Adipose tissue (tissue), 3 donors: ENCODE data around the gene LYPLA2. TPM values are rescaled to one million over a fixed set of nuclear protein-coding genes. Genes with fewer than 3 reads are reported as not detected.
"Not testable (repeated sequence)": the region's sequence is repeated elsewhere in the genome, so short reads cannot be mapped to it uniquely, and the experiment has no call there.

ENCODE experiments used
- H3K27ac ChIP-seq: one replicate; pipeline ENCODE4 v1.5.1; 2013; ENCODE audit warnings: low read depth, low read length
- WGBS, 3 donors: extraction: QIAGEN DNeasy Blood & Tissue Kit; methylation state at CpG; one replicate each; pipeline ENCODE4 v1.1.7; 2013; 5-methylcytosine and 5-hydroxymethylcytosine counted together
- polyA plus RNA-seq, 3 donors: library from polyadenylated mRNA; stranded (reverse); fragments of 200-250 nt; gene quantifications; one replicate each; pipeline ENCODE4 v1.2.3, GENCODE V29; 2013
- donor health status: healthy with polysubstance abuse.
- donor health status: Bipolar disorder and iron deficiency.
- donor health status: healthy.

Gene LYPLA2
- polyA plus RNA-seq, 3 donors = 29.9 to 46.0 (median 41.2) TPM

DNA sequence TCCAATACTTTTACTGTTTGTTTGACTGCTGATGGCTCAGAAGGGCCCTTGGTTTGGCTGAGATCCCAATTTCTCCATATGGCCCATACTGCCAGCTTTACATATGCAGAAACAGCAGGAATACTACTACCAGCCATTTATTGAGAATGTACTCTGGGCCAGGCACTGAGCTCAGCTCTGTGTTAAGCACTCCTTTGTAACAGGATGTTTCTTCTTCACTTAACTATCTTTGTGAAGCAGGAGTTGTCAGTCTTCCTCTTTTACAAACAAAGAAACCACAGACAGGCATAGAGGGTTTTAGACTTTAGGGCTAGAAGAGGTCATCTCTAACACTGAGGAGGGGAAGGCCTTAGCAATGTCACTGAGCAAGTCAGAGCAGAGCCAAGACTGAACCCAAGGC, 26.0 kb downstream of the LYPLA2 start:
- H3K27ac ChIP-seq = no peak overlapping the region

GRCh38 chr1:23817633-23818032, 26.7 kb downstream of the LYPLA2 start:
- no peak overlapping the region for H3K27ac ChIP-seq
- 86 to 93% (median 89%) methylated on average over 3 of the region's 3 CpGs for WGBS, 3 donors

GRCh38 chr1:23823767-23824166, 32.8 kb downstream of the LYPLA2 start:
- 80 to 82% (median 81%) methylated on average over 7 of the region's 7 CpGs for WGBS, 3 donors
- H3K27ac ChIP-seq = no peak overlapping the region

- 0 to 4% (median 3%) methylated on average over 8 of the region's 8 CpGs for WGBS, 3 donors
- H3K27ac ChIP-seq = peak overlapping the region; percentile 57
These were observed 33.7 kb downstream of the LYPLA2 start for GRCh38 chr1:23824711-23825075.

GRCh38 chr1:23825076-23825761, 34.3 kb downstream of the LYPLA2 start, which contains the start of gene HMGCL:
HMGCL (minus strand) TSS chr1:23825429; CDS start chr1:23825415, 14 bp downstream.
- H3K27ac ChIP-seq = peak within 1 kb of the TSS; percentile 57
- WGBS, 3 donors = 0 to 1% (median 0%) methylated on average over 41 to 42 of the region's 42 CpGs

DNA sequence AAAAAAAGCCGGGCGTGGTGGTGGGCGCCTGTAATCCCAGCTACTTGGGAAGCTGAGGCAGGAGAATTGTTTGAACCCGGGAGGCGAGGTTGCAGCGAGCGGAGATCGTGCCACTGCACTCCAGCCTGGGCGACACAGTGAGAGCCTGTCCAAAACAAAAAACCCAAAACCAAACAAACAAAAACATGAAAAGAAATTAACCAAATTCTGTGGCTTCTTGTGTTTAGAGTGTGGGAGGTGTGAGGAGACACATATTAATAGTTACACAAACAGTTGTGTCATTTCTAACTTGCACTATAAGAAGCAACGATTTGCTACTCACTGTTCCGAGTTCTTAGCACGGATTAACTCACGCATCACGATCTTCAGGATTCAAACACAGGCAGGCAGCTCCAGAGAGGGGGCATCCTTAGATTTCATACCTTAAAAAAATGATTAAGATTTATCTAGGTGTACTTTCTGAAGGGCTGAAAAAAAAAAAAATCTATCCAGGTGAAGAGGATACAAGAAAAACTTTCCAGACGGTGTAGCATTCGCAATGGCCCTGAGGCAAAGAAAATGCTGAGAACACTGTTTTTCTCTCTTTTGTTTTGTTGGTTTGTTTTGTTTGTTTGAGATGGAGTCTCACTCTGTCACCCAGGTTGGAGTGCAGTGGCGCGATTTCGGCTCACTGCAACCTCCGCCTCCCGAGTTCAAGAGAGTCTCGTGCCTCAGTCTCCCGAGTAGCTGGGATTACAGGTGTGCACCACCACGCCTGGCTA, 35.0 kb downstream of the LYPLA2 start:
- H3K27ac ChIP-seq = no peak overlapping the region
- 53 to 67% (median 66%) methylated on average over 24 of the region's 24 CpGs for WGBS, 3 donors

GRCh38 chr1:23826590-23826989, 35.6 kb downstream of the LYPLA2 start:
- H3K27ac ChIP-seq = not testable (repeated sequence)
- 95 to 97% (median 95%) methylated on average over 13 of the region's 13 CpGs for WGBS, 3 donors

- 77 to 90% (median 79%) methylated on average over 1 of the region's 1 CpG for WGBS, 3 donors
- H3K27ac ChIP-seq = no peak overlapping the region
These were observed 36.8 kb downstream of the LYPLA2 start for GRCh38 chr1:23827717-23828116.

- not testable (repeated sequence) for H3K27ac ChIP-seq
- 79 to 88% (median 88%) methylated on average over 6 of the region's 6 CpGs for WGBS, 3 donors
These were observed 43.2 kb downstream of the LYPLA2 start for GRCh38 chr1:23834156-23834555.

- H3K27ac ChIP-seq = no peak overlapping the region
- 58 to 73% (median 65%) methylated on average over 3 of the region's 3 CpGs for WGBS, 3 donors
These were observed 45.1 kb downstream of the LYPLA2 start for GRCh38 chr1:23836037-23836436.

DNA sequence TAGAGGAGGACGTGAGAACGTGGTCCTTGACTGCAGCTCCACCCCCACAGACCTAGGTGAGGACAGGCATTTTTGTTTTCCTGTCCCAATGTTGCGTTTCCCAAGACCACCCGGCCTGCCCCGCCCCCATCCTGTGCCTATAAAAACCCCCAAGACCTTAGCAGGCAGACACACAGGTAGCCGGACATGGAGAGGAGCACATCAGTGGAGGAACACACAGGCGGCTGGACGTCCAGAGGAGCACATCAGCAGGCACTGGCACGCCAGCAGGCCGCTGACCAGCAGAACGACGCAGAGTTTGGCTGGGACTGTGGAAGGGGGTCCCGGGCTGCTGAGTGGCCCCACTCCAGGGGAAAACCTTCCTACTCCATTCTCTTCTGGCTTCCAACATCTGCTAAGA, 47.0 kb downstream of the LYPLA2 start:
- H3K27ac ChIP-seq = no peak overlapping the region
- 16 to 23% (median 18%) methylated on average over 13 of the region's 13 CpGs for WGBS, 3 donors

- H3K27ac ChIP-seq = no peak overlapping the region
- WGBS, 3 donors = 0 to 1% (median 1%) methylated on average over 21 of the region's 21 CpGs
These were observed 47.5 kb downstream of the LYPLA2 start for GRCh38 chr1:23838401-23838866.

DNA sequence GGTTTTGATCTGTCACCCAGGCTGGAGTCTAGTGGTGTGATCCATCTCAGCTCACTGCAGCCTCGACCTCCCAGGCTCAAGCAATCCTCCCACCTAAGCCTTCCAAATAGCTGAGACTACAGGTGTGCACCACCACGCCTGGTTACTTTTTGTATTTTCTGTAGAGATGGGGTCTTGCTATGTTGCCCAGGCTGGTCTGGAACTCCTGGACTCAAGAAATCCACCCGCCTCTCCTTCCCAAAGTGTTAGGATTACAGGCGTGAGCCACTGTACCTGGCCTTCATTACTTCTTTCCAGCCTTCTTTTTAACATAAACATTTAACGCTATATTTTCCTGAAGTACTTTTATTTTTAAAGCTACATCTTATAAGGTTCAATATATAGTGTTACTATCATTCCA, 52.7 kb downstream of the LYPLA2 start:
- 91 to 94% (median 92%) methylated on average over 5 of the region's 5 CpGs for WGBS, 3 donors
- no peak overlapping the region for H3K27ac ChIP-seq

Other genes with a start within 250 kb of the LYPLA2 start
- gene ID3, start 231.6 kb upstream of the LYPLA2 start, polyA plus RNA-seq = 100 to 1,000 TPM in 2 of 3 donors, 10 to 100 TPM in 1; 58.7 to 375 (median 170) TPM
- gene RPL11, start 99.3 kb upstream of the LYPLA2 start, polyA plus RNA-seq = 1,000 to 10,000 TPM; 1,585 to 4,817 (median 2,703) TPM
- gene ELOA, start 47.7 kb upstream of the LYPLA2 start, polyA plus RNA-seq = 10 to 100 TPM; 15.7 to 31.1 (median 24.2) TPM
- 10 to 100 TPM; 23.6 to 41.9 (median 38.8) TPM for gene PITHD1, start 12.7 kb upstream of the LYPLA2 start, polyA plus RNA-seq
- gene GALE, start 9.6 kb downstream of the LYPLA2 start, polyA plus RNA-seq = 10 to 100 TPM; 12.8 to 36.2 (median 15.4) TPM
- 10 to 100 TPM; 27.3 to 40.5 (median 38.9) TPM for gene HMGCL, start 34.3 kb downstream of the LYPLA2 start, polyA plus RNA-seq
- gene FUCA1, start 77.1 kb downstream of the LYPLA2 start, polyA plus RNA-seq = 10 to 100 TPM; 13.8 to 17.1 (median 14.5) TPM
- gene CNR2, start 122.2 kb downstream of the LYPLA2 start, polyA plus RNA-seq = under 1 TPM; 0.03 to 0.11 (median 0.06) TPM
- gene PNRC2, start 168.7 kb downstream of the LYPLA2 start, polyA plus RNA-seq = 100 to 1,000 TPM in 1 of 3 donors, 10 to 100 TPM in 2; 27.6 to 113 (median 85.2) TPM
- 10 to 100 TPM; 27.4 to 61.7 (median 56.8) TPM for gene SRSF10, start 189.2 kb downstream of the LYPLA2 start, polyA plus RNA-seq